CD4-positive, alpha-beta T cell (primary cell): ENCODE data around the gene DOCK9. TPM values are rescaled to one million over a fixed set of nuclear protein-coding genes. Genes with fewer than 3 reads are reported as not detected.

Source experiments
- ATAC-seq: fragments of 200-7000 bp; cut with Tn5 transposase; one replicate; pipeline ENCODE4 v1.10.0; 2022; ENCODE audit warnings: mild to moderate bottlenecking; ENCODE audit not compliant: poor library complexity
- CTCF ChIA-PET: fragments of 350-600 bp; sonication (Branson Sonifier 250); formaldehyde crosslinking; loops from one replicate; lab custom pipeline; 2021; ENCODE audit warnings: antibody characterized with exemption, inconsistent platforms; lab: Charles Lee
- POLR2A ChIA-PET: fragments of 350-600 bp; sonication (Branson Sonifier 250); formaldehyde crosslinking; loops from one replicate; lab custom pipeline; 2021; ENCODE audit warnings: antibody characterized with exemption, inconsistent platforms; lab: Charles Lee
- DNase-seq, 14 experiments: peaks; one replicate each; pipeline ENCODE4 v3.0.0-alpha.2; 2013 to 2020; ENCODE audit warnings: mixed read lengths in 2 of 14
- H3K27ac ChIP-seq, 2 donors: one replicate each; pipeline versions ENCODE4 v1.5.1 to v1.7.0; 2013; ENCODE audit warnings: low read length in 2 of 2, low read depth in 1 of 2, mild to moderate bottlenecking in 1 of 2
- H3K27me3 ChIP-seq, 2 experiments: 1 replicate in 1 of 2; 2 replicates in 1 of 2; pipeline versions ENCODE4 v1.6.1 to v1.7.0; 2013; ENCODE audit warnings: low read length in 2 of 2, control low read depth in 1 of 2, mild to moderate bottlenecking in 1 of 2, moderate library complexity in 1 of 2; ENCODE audit not compliant: insufficient read depth in 2 of 2, control insufficient read depth in 1 of 2
- H3K36me3 ChIP-seq: one replicate; pipeline ENCODE4 v1.6.1; 2013; ENCODE audit warnings: low read length, control low read depth; ENCODE audit not compliant: insufficient read depth
- H3K4me1 ChIP-seq: one replicate; pipeline ENCODE4 v1.6.1; 2013; ENCODE audit warnings: low read length, control low read depth; ENCODE audit not compliant: insufficient read depth
- H3K4me3 ChIP-seq: one replicate; pipeline ENCODE4 v1.5.1; 2013; ENCODE audit warnings: mild to moderate bottlenecking, low read length, moderate library complexity
- H3K9me3 ChIP-seq, 2 experiments: 1 replicate in 1 of 2; 2 replicates in 1 of 2; pipeline versions ENCODE4 v1.6.1 to v1.7.0; 2013; ENCODE audit warnings: low read length in 2 of 2, mild to moderate bottlenecking in 2 of 2, control low read depth in 1 of 2, moderate library complexity in 1 of 2; ENCODE audit not compliant: control insufficient read depth in 1 of 2, insufficient read depth in 1 of 2
- H3K27ac Mint-ChIP-seq: one replicate; pipeline ENCODE4 v1.8.0; 2020; ENCODE audit warnings: mixed read lengths
- H3K27me3 Mint-ChIP-seq: one replicate; pipeline ENCODE4 v1.8.0; 2021; ENCODE audit warnings: mixed read lengths
- H3K36me3 Mint-ChIP-seq: one replicate; pipeline ENCODE4 v1.8.0; 2021; ENCODE audit warnings: low read depth, mixed read lengths
- H3K4me1 Mint-ChIP-seq: one replicate; pipeline ENCODE4 v1.8.0; 2021; ENCODE audit warnings: low read depth, mixed read lengths
- H3K4me3 Mint-ChIP-seq: one replicate; pipeline ENCODE4 v1.8.0; 2020; ENCODE audit warnings: mild to moderate bottlenecking, mixed read lengths
- H3K9me3 Mint-ChIP-seq: one replicate; pipeline ENCODE4 v1.8.0; 2020; ENCODE audit warnings: mixed read lengths
- CTCF ChIP-seq: fragments of 200-600 bp; IDR thresholded peaks from one replicate; pipeline ENCODE4 v1.8.0; 2022; ENCODE audit warnings: antibody characterized with exemption, mild to moderate bottlenecking
- intact Hi-C, 2 experiments: fragments of 100-400 bp; cut with DNase I in 1 of 2; cut with micrococcal nuclease in 1 of 2; formaldehyde crosslinking; loops; one replicate each; pipeline versions ENCODE4 v1.15.1 to v1.9.0; 2023 to 2025; cut with DNase I, micrococcal nuclease
- total RNA-seq, 174 experiments: library from RNA in 2 of 174; stranded (reverse) in 2 of 174; gene quantifications; one replicate each; pipeline ENCODE4 v1.2.3 and lab custom pipeline; 2021 to 2026

DOCK9 gene
- total RNA-seq, 2 experiments from 2014 or later = 76.3 to 79.3 TPM

GRCh38 chr13:99004978-99005377 is 27.1 kb upstream of the DOCK9 start:
- ATAC-seq = no peak
- DNase-seq = no peak
- Mint-ChIP-seq H3K27me3 (no peaks in the 10 kb centered on the region), H3K4me1 (peaks cover 84% of the 10 kb centered on the region), H3K27ac (peak overlapping the region; percentile 65), H3K36me3 (no peaks in the 10 kb centered on the region), H3K4me3 (no peak overlapping the region), H3K9me3 (no peaks in the 10 kb centered on the region)
- ChIA-PET CTCF (no interaction called here), POLR2A (interaction anchor here (0.7 kb wide), 2 partner anchors 18 to 226 kb away, joined by 3 to 5 read pairs; no protein-coding TSS in a partner anchor)
- Histone ChIP-seq H3K4me1 (peaks cover 39% of the 10 kb centered on the region), H3K27ac (no peak overlapping the region), H3K4me3 (no peak overlapping the region), H3K9me3 (no peaks in the 10 kb centered on the region), H3K27me3 (no peaks in the 10 kb centered on the region), H3K36me3 (no peaks in the 10 kb centered on the region)
- intact Hi-C loops = no loop called here
- no peak for TF ChIP-seq CTCF

- CTCF ChIA-PET = no interaction called here
- intact Hi-C loops = no loop called here
Measured at GRCh38 chr13:99003851-99004471, 26.1 kb upstream of the DOCK9 start.

GRCh38 chr13:99003186-99003585 is 25.3 kb upstream of the DOCK9 start:
- DNase-seq (no peak), ATAC-seq (no peak)
- intact Hi-C loops = no loop called here
- Histone ChIP-seq H3K9me3 (no peaks in the 10 kb centered on the region), H3K4me1 (peaks cover 50% of the 10 kb centered on the region), H3K4me3 (no peak overlapping the region), H3K27me3 (no peaks in the 10 kb centered on the region), H3K36me3 (no peaks in the 10 kb centered on the region), H3K27ac (no peak overlapping the region)
- peaks cover 8% of the 10 kb centered on the region for H3K36me3 Mint-ChIP-seq
- peaks cover 86% of the 10 kb centered on the region for H3K4me1 Mint-ChIP-seq
- POLR2A ChIA-PET = no interaction called here
- H3K27me3 Mint-ChIP-seq = no peaks in the 10 kb centered on the region
- H3K9me3 Mint-ChIP-seq = no peaks in the 10 kb centered on the region
- peak overlapping the region; percentile 65 for H3K27ac Mint-ChIP-seq
- TF ChIP-seq CTCF = no peak
- H3K4me3 Mint-ChIP-seq = no peak overlapping the region
- CTCF ChIA-PET = interaction anchor here (1.0 kb wide), 1 partner anchor 104 kb away, joined by 4 read pairs; no protein-coding TSS in a partner anchor

More at GRCh38 chr13:99003851-99004471, 26.1 kb upstream of the DOCK9 start:
- Histone ChIP-seq H3K9me3 (no peaks in the 10 kb centered on the region), H3K4me1 (peaks cover 43% of the 10 kb centered on the region), H3K36me3 (no peaks in the 10 kb centered on the region), H3K27me3 (no peaks in the 10 kb centered on the region), H3K27ac (no peak overlapping the region), H3K4me3 (no peak overlapping the region)
- Mint-ChIP-seq H3K36me3 (peaks cover 3% of the 10 kb centered on the region), H3K9me3 (no peaks in the 10 kb centered on the region), H3K4me3 (peak overlapping the region; percentile 25), H3K27me3 (no peaks in the 10 kb centered on the region), H3K4me1 (peaks cover 84% of the 10 kb centered on the region), H3K27ac (peak overlapping the region; percentile 65)
- POLR2A ChIA-PET = no interaction called here
- no peak for TF ChIP-seq CTCF
- no peak for ATAC-seq
- DNase-seq = no peak
